ENCODE results near the gene MRPL38. TPM values are rescaled to one million over a fixed set of nuclear protein-coding genes. Genes with fewer than 3 reads are reported as not detected.

The MRPL38 gene
- total RNA-seq, 6 experiments from 2014 or later, result 46.1 to 79.8 (median 57.3) TPM

DNA sequence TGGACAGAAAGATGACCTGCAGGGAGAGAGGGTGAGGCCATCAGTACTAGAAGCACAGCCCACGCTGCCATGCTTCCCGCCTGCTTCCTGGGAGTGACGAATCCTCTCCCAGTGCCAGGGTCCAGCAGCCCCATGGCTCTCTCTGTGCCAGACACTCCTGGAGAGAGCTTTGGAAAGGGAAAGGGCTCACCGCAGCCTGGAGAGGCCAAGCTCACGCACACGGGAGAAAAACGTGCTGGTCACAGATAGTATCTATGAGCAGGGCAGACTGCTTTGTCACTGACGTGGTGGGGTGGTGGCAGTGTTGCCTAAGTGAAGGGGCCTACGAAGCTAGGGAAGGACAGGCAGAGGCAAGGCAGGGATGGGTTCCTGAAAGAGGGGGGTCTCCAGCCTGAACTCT, 55.0 kb downstream of the MRPL38 start:
- H3K27ac ChIP-seq, result peak overlapping the region in 1 of 3 donors; percentile 31
- H3K27me3 ChIP-seq, result no peaks in the 10 kb centered on the region
- intact Hi-C loops (cut with DNase I), result no loop called here
- TF ChIP-seq POLR2A (IDR thresholded peaks at IDR 0.05), result no peak
- TF ChIP-seq, protein P1, sequence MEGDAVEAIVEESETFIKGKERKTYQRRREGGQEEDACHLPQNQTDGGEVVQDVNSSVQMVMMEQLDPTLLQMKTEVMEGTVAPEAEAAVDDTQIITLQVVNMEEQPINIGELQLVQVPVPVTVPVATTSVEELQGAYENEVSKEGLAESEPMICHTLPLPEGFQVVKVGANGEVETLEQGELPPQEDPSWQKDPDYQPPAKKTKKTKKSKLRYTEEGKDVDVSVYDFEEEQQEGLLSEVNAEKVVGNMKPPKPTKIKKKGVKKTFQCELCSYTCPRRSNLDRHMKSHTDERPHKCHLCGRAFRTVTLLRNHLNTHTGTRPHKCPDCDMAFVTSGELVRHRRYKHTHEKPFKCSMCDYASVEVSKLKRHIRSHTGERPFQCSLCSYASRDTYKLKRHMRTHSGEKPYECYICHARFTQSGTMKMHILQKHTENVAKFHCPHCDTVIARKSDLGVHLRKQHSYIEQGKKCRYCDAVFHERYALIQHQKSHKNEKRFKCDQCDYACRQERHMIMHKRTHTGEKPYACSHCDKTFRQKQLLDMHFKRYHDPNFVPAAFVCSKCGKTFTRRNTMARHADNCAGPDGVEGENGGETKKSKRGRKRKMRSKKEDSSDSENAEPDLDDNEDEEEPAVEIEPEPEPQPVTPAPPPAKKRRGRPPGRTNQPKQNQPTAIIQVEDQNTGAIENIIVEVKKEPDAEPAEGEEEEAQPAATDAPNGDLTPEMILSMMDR (IDR thresholded peaks at IDR 0.05), result no peak
- DNase-seq (peak in 1 of 3 donors; percentile 48), ATAC-seq (no peak)
- WGBS (ENCODE audit: insufficient coverage, low coverage, low lambda C conversion rate, missing lambda C conversion rate), result 74% methylated on average over 7 of the region's 9 CpGs
- peaks cover 10 to 57% (median 31%) of the 10 kb centered on the region in 4 donors for H3K36me3 ChIP-seq
- no peak overlapping the region for H3K4me3 ChIP-seq
- H3K9me3 ChIP-seq, result no peaks in the 10 kb centered on the region
- H3K4me1 ChIP-seq, result peaks cover 0 to 82% (median 22%) of the 10 kb centered on the region in 4 donors

DNA sequence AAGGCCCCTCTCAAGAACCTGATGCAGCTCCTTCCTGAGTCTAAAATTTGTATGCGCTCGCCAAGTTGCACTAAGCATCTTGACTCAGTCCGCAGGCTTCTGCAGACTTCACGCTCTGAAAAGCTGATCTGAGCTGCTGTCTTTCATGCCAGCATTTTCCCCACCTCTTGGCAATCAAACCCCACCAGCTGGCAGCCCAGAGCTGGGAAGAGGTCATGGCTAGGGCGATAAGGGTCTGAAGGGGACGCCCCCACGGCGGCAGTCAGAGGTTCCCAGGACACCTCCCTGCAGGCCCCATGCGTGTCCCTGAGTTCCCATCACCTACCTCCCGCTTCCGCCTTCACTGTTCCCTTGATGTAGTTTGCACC, 55.4 kb downstream of the MRPL38 start:
- WGBS (ENCODE audit: insufficient coverage, low coverage, low lambda C conversion rate, missing lambda C conversion rate), result 85% methylated on average over 3 of the region's 11 CpGs
- DNase-seq, result no peak
- Histone ChIP-seq H3K4me3 (no peak overlapping the region), H3K36me3 (peaks cover 10 to 57% (median 31%) of the 10 kb centered on the region in 4 donors), H3K9me3 (no peaks in the 10 kb centered on the region), H3K4me1 (peaks cover 0 to 79% (median 22%) of the 10 kb centered on the region in 4 donors), H3K27ac (peak overlapping the region in 2 of 3 donors; percentile 21 to 31), H3K27me3 (no peaks in the 10 kb centered on the region)
- no peak for ATAC-seq
- intact Hi-C loops (cut with DNase I), result no loop called here
- TF ChIP-seq, protein P1 (IDR thresholded peaks at IDR 0.05), result no peak
- TF ChIP-seq POLR2A (IDR thresholded peaks at IDR 0.05), result no peak

Other genes with a start within 250 kb of the MRPL38 start
- 10 to 100 TPM; 13.5 to 24.8 (median 18.4) TPM for gene RECQL5, start 237.7 kb downstream of the MRPL38 start, total RNA-seq
- 10 to 100 TPM; 24.0 to 36.0 (median 27.0) TPM for gene SAP30BP, start 237.5 kb downstream of the MRPL38 start, total RNA-seq
- 1 to 10 TPM in 5 of 6 experiments, under 1 TPM in 1; 0.92 to 4.1 (median 2.0) TPM for gene ITGB4, start 183.4 kb downstream of the MRPL38 start, total RNA-seq
- gene GALK1, start 139.7 kb downstream of the MRPL38 start, total RNA-seq, result 10 to 100 TPM; 38.6 to 87.4 (median 76.9) TPM
- gene UNK, start 120.1 kb downstream of the MRPL38 start, total RNA-seq, result 10 to 100 TPM in 4 of 6 experiments, 1 to 10 TPM in 2; 5.8 to 29.2 (median 11.1) TPM
- 10 to 100 TPM in 3 of 6 experiments, 1 to 10 TPM in 3; 3.4 to 12.5 (median 10.7) TPM for gene UNC13D, start 60.5 kb downstream of the MRPL38 start, total RNA-seq
- 10 to 100 TPM; 57.5 to 99.2 (median 68.7) TPM for gene WBP2, start 49.5 kb downstream of the MRPL38 start, total RNA-seq
- 10 to 100 TPM in 5 of 6 experiments, 1 to 10 TPM in 1; 9.1 to 27.0 (median 21.5) TPM for gene TRIM47, start 26.3 kb downstream of the MRPL38 start, total RNA-seq
- 1 to 10 TPM; 5.9 to 8.1 (median 7.6) TPM for gene TRIM65, start 7.9 kb downstream of the MRPL38 start, total RNA-seq
- gene FBF1, start 36.2 kb upstream of the MRPL38 start, total RNA-seq, result 1 to 10 TPM in 5 of 6 experiments, under 1 TPM in 1; 0.86 to 3.1 (median 2.7) TPM
- gene ACOX1, start 74.3 kb upstream of the MRPL38 start, total RNA-seq, result 100 to 1,000 TPM; 112 to 202 (median 190) TPM
- 10 to 100 TPM in 5 of 6 experiments, 1 to 10 TPM in 1; 6.9 to 25.2 (median 14.1) TPM for gene TEN1, start 74.4 kb upstream of the MRPL38 start, total RNA-seq
- 10 to 100 TPM in 1 of 6 experiments, 1 to 10 TPM in 5; 2.2 to 11.0 (median 3.1) TPM for gene CDK3, start 96.0 kb upstream of the MRPL38 start, total RNA-seq
- gene EVPL, start 122.4 kb upstream of the MRPL38 start, total RNA-seq, result under 1 TPM in 1 of 6 experiments, not detected in 5; 0.62 TPM
- gene SRP68, start 167.6 kb upstream of the MRPL38 start, total RNA-seq, result 10 to 100 TPM; 31.0 to 37.0 (median 35.1) TPM
- gene GALR2, start 169.9 kb upstream of the MRPL38 start, total RNA-seq, result under 1 TPM in 1 of 6 experiments, not detected in 5; 0.18 TPM
- not detected for gene ZACN, start 174.3 kb upstream of the MRPL38 start, total RNA-seq
- 10 to 100 TPM; 38.5 to 57.9 (median 50.6) TPM for gene EXOC7, start 198.9 kb upstream of the MRPL38 start, total RNA-seq
- under 1 TPM in 3 of 6 experiments, not detected in 3; 0.06 to 0.12 (median 0.11) TPM for gene FOXJ1, start 236.4 kb upstream of the MRPL38 start, total RNA-seq